Measurements from ENCODE around the gene KIRREL3.

Gene KIRREL3

DNA sequence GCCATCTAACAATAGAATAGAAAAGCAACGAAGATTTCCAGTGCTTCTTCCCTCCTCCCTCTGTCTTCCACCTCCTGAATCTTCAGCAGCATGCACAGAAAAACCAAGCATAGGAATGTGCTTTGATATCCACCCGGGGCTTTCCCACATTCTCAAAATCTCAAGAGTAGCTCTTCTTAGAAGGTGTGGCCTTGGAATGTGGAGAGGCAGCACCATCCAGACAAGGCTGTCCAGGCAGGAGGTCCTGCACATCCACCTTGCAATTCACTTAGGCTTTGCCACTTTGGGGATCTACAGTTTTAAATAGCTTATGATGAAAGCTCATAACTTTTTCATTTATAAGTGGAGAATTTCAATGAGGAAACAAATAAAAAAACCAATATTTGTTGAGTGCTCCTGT, 72.9 kb downstream of the KIRREL3 start:
- H3K4me3 ChIP-seq (ENCODE audit: low read length), result no peak overlapping the region
- TF ChIP-seq, protein P1, sequence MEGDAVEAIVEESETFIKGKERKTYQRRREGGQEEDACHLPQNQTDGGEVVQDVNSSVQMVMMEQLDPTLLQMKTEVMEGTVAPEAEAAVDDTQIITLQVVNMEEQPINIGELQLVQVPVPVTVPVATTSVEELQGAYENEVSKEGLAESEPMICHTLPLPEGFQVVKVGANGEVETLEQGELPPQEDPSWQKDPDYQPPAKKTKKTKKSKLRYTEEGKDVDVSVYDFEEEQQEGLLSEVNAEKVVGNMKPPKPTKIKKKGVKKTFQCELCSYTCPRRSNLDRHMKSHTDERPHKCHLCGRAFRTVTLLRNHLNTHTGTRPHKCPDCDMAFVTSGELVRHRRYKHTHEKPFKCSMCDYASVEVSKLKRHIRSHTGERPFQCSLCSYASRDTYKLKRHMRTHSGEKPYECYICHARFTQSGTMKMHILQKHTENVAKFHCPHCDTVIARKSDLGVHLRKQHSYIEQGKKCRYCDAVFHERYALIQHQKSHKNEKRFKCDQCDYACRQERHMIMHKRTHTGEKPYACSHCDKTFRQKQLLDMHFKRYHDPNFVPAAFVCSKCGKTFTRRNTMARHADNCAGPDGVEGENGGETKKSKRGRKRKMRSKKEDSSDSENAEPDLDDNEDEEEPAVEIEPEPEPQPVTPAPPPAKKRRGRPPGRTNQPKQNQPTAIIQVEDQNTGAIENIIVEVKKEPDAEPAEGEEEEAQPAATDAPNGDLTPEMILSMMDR (conservative IDR thresholded peaks at IDR 0.05; ENCODE audit: low read length), result no peak
- no peak for DNase-seq (ENCODE audit: low read depth)

DNA sequence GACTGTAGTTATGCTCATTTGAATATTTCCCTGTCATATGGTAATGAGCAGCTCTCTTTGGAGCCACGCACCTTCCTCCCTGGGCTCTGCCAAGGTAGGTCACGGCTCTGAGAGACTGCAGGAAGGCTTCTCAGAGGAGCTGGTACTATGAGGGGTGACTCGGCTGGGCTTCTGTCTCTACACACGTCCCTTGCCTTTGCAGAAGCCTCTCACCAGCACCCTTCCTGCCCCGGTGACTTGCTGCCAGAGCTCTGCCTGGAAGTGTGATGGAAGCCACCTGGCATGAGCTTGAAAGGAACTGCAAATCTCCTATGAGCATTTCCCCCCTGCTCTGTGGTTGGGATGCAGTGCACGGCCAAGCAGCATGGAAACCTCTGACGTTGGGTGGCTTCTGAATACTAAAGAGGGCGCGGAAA, 74.2 kb downstream of the KIRREL3 start:
- peak; percentile 54 for DNase-seq (ENCODE audit: low read depth)
- H3K4me3 ChIP-seq (ENCODE audit: low read length), result no peak overlapping the region
- TF ChIP-seq, protein P1 (conservative IDR thresholded peaks at IDR 0.05; ENCODE audit: low read length), result no peak; the same call in 1 of the 2 replicates

DNA sequence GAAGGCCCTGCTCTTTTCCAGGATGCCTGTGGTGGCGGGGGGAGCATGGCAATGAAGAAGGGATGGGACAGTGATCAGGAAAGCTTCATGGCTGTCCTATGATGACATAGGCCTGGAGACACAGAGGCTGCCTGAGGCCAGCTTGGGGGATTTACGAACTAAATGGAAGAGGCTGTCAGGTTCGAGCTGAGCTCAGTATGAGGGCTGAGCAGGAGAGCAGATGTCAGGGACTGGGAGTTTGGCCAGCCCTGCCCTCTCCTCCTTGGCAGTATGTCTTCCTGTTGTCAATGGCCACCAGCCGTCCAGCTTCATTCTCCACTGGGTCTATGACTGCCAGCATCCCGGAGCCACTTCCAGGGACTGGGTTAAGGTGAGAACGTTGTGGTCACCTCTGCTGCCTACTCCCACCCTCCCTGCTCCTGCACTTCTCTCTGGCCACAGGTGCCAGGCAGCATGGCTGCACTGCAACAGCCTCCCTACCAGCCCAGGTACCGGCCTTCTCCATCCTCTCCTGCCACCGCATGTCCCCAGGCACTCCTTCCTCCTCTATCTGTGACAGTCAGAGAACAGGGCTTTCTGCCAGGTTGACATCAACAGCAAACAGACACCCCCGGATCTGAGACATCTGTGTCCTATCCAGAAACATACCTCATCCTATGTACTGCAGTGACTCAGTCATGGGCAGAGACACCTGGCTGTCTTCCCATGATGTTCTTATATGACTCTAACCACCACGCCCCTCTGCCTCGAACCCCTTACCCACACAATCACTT, 75.1 kb downstream of the KIRREL3 start:
- H3K4me3 ChIP-seq (ENCODE audit: low read length), result no peak overlapping the region
- TF ChIP-seq, protein P1 (conservative IDR thresholded peaks at IDR 0.05; ENCODE audit: low read length), result no peak
- peak; percentile 63 for DNase-seq (ENCODE audit: low read depth)

DNA sequence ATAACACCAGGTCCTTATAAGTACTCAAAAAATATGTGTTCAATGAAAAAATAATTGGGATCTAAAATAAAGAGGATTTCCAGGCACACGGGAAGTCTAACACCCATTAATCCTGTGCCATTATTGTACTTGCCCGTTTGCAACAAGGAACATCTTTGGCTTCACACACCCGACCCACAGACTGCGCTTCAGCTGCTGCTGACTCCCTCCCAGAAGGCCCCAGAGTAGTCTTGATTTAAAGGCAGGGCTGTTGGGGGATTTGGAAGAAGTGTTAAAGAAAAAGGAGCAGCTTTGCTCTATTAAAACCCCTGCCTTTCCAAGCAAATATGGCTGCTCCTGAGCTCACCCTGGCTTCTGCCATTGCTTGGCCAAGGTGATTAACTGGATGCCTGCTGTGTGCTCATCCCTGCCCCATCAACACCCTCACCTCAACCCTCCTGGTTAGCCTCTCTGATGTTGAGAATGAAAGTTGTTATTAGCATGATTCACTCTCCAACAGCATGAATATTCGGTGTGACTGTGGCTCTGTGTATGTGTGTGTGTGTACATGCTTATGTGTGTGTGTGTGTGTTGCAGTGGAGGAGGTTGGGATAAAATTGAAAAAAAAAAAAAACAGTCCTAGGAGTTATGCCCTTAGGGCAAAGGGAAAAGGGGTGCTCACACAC, 76.1 kb downstream of the KIRREL3 start:
- H3K4me3 ChIP-seq (ENCODE audit: low read length), result no peak overlapping the region
- TF ChIP-seq, protein P1 (conservative IDR thresholded peaks at IDR 0.05; ENCODE audit: low read length), result no peak
- DNase-seq (ENCODE audit: low read depth), result no peak

DNA sequence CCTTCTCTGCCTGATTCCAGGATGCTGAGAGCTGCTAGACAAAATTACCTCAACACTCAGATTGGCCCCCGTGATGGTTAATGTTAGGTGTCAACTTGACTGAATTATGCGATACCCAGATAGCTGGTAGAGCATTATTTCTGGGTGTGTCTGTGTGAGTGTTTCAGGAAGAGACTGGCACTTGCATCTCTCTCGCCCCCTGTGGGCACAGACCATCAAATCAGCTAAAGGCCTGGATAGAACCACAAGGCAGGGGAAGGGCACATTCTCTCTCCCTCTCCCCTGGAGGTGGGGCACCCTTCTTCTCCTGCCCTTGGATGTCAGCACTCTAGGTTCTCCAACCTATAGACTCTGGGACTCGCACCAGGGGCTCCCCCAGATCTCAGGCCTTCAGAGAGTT, 79.7 kb downstream of the KIRREL3 start:
- no peak for DNase-seq (ENCODE audit: low read depth)
- H3K4me3 ChIP-seq (ENCODE audit: low read length), result no peak overlapping the region
- TF ChIP-seq, protein P1 (conservative IDR thresholded peaks at IDR 0.05; ENCODE audit: low read length), result no peak

DNA sequence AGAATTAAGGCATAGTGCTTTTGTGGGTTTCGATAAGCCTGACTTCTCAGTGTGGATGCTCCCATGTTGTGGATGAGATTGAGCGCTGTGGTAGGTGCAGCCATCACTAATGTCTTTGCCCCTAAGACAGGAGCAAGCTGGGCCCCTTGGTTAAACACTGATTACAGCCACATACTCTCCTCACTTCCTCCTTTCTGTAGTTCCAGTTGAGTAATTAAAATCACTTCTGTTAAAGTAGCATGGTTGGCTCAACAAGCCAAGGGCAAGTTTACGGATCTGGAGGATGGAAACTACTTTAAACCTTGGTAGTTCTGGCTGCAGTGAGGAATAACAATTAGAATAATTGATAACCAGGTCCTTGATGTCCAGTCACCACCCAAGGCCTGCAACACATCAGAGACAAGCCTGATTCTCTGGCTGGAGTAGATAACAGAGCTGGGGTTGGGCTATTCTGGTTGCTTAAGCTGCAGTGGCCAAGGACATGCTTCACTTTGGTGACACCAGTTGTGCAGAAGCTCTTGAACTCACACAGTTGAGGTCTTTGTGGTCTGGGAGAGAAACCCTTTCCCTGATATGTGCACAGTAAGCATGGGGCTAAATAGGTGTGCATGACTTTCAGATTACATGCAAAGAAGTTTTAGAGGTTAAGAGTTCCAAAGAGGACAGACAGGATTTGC, 81.3 kb downstream of the KIRREL3 start:
- no peak overlapping the region for H3K4me3 ChIP-seq (ENCODE audit: low read length)
- DNase-seq (ENCODE audit: low read depth), result no peak
- TF ChIP-seq, protein P1 (conservative IDR thresholded peaks at IDR 0.05; ENCODE audit: low read length), result no peak

All from AG10803 (cell line).